ENCODE measurements around the gene TRIM2.

The TRIM2 gene

DNA sequence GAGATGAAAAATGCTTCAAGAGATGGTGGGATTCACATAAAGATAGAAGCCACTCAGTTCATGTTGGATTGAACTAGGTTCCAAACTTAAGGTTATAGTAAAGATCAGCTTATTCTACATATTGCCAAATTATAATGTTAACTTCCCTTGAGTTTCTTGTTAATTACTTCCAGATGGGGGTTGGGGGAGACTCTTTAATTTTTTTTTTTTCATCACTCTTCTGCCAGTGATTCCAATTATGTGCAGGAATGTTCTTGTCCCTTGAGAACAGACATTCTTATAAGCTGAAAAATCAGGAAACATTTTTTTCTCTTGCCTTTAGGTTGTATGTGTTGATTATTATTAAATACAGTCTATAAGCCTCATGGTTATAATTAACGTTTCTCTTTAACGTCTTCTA lies 170.2 kb downstream of the TRIM2 start:
- no peak for DNase-seq (ENCODE audit: low read depth)

DNA sequence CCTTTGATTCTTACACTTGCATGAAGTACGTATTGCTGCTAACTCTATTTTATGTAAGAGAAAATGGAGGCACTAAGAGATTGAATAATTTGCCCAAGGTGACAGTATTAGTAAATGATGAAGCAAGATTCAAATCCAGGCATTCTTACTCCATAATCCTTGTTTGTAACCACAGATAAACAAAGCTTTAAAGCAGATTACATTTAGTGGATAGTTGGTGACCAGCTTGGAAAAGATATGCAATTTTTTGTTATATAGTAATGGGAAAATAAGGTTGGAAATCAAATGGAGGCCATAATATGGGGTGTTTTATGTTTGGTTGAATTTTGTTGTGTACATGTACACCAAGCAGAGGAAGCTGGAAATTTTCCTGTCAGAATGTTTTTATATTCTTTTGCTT lies 171.1 kb downstream of the TRIM2 start:
- no peak for DNase-seq (ENCODE audit: low read depth)

- DNase-seq (ENCODE audit: low read depth) = no peak
These were observed 178.9 kb downstream of the TRIM2 start for GRCh38 chr4:153383131-153383530.

- DNase-seq (ENCODE audit: low read depth) = no peak
These were observed 179.9 kb downstream of the TRIM2 start for GRCh38 chr4:153384160-153384559.

GRCh38 chr4:153385784-153386183 lies 181.5 kb downstream of the TRIM2 start:
- DNase-seq (ENCODE audit: low read depth) = no peak

GRCh38 chr4:153387981-153388380 lies 183.7 kb downstream of the TRIM2 start:
- no peak for DNase-seq (ENCODE audit: low read depth)

Measured in stimulated activated CD8-positive, alpha-beta memory T cell treated with anti-CD3 and anti-CD28 coated beads, Interleukin-15, amount 100 ng/mL, for 1 hour (primary cell).